Mucosa of rectum (tissue), 2 donors: ENCODE results near the gene NFIX.
"Not testable (repeated sequence)": the region's sequence is repeated elsewhere in the genome, so short reads cannot be mapped to it uniquely, and the experiment has no call there.

Source experiments
- H3K27ac ChIP-seq, 2 donors: one replicate each; pipeline ENCODE4 v1.7.0; 2013; ENCODE audit warnings: inconsistent platforms in 2 of 2, low read depth in 2 of 2, low read length in 2 of 2
- H3K27me3 ChIP-seq, 2 donors: one replicate each; pipeline ENCODE4 v1.7.0; 2013; ENCODE audit warnings: low read length in 2 of 2; ENCODE audit not compliant: control insufficient read depth in 2 of 2, insufficient read depth in 2 of 2
- H3K36me3 ChIP-seq, 2 donors: one replicate each; pipeline ENCODE4 v1.7.0; 2013; ENCODE audit warnings: low read length in 2 of 2; ENCODE audit not compliant: control insufficient read depth in 2 of 2, insufficient read depth in 2 of 2
- H3K4me1 ChIP-seq, 2 donors: one replicate each; pipeline ENCODE4 v1.7.0; 2013; ENCODE audit warnings: low read length in 2 of 2, mild to moderate bottlenecking in 1 of 2; ENCODE audit not compliant: control insufficient read depth in 2 of 2, insufficient read depth in 2 of 2
- H3K4me3 ChIP-seq, 2 donors: one replicate each; pipeline ENCODE4 v1.7.0; 2013; ENCODE audit warnings: low read length in 2 of 2
- H3K9ac ChIP-seq, 2 donors: one replicate each; pipeline ENCODE4 v1.7.0; 2013; ENCODE audit warnings: low read length in 2 of 2, low read depth in 1 of 2, mild to moderate bottlenecking in 1 of 2
- H3K9me3 ChIP-seq, 2 donors: one replicate each; pipeline ENCODE4 v1.7.0; 2013; ENCODE audit warnings: low read length in 2 of 2; ENCODE audit not compliant: control insufficient read depth in 2 of 2
- donor health status: healthy.
- donor health status: Normal muscosa, but diverticular disease.

Gene NFIX

GRCh38 chr19:12952488-12953137 is 42.7 kb upstream of the NFIX start:
- H3K27me3 ChIP-seq, result no peaks in the 10 kb centered on the region
- no peak overlapping the region for H3K27ac ChIP-seq
- peaks cover 38 to 56% of the 10 kb centered on the region in 2 donors for H3K36me3 ChIP-seq
- H3K4me1 ChIP-seq, result peaks cover 18 to 21% of the 10 kb centered on the region in 2 donors
- no peaks in the 10 kb centered on the region for H3K9me3 ChIP-seq
- H3K9ac ChIP-seq, result no peak overlapping the region
- H3K4me3 ChIP-seq, result no peak overlapping the region

DNA sequence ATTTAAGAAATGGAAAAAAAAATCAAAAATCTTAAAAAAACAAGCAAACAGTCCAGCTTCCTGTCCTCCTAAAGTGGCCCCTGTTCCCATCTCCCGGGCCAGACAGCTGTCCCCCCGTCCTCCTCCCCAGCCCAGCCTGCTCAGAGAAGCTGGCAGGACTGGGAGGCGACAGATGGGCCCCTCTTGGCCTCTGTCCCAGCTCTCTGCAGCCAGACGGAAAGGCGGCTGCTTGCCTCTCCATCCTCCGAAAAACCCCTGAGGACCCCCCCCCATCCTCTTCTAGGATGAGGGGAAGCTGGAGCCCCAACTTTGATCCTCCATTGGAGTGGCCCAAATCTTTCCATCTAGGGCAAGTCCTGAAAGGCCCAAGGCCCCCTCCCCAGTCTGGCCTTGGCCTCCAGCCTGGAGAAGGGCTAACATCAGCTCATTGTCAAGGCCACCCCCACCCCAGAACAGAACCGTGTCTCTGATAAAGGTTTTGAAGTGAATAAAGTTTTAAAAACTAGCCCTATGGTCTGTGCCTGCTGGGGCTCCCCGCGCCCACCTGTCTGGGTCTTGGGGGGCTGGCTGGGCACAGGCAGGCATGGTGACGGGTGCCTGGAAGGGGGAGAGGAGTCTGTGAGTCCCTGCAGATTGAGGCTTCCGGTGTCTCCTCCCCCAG is 42.0 kb upstream of the NFIX start:
- Histone ChIP-seq H3K9ac (no peak overlapping the region), H3K27ac (no peak overlapping the region), H3K4me1 (peaks cover 18 to 21% of the 10 kb centered on the region in 2 donors), H3K9me3 (no peaks in the 10 kb centered on the region), H3K27me3 (no peaks in the 10 kb centered on the region), H3K36me3 (peaks cover 31 to 49% of the 10 kb centered on the region in 2 donors), H3K4me3 (no peak overlapping the region)

DNA sequence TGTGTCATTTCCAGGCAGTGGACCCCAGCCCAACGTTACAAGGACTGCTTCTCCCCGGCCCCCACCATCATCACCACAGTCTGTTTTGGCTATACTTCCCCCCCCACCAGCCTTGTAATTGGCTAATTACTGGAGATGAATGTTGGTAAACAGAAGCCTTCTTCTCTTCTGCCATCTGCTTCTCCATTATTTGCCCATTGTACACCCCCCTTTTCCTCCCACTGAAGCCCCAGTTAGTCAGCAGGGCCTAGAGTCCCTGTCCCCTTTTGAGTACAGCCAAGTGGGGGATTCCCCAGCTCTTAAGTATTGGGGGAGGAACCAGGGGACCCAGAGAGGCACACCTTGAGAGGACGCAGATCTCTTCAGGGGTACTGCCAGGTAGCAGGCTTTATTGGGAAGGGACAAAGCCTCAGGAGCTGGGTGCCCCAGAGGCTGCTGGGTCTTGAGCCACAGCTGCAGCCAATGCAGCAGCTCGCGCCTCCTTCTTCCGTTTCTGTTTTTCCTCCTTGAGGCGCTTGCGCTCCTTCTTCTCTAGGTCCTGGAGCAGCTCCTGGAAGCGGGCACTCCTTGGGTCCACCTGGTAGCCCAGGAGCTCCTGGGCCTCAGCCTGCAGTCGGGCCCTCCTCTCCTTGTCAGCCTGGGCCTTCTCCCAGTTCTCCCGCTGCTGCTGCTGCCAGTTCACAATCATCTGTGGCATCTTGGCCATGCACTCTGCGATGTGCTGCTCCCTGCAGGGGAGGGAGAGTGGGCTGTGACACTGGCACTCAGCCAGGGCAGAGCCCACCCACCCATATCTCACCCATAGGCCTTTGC is 41.3 kb upstream of the NFIX start:
- no peak overlapping the region for H3K9ac ChIP-seq
- peaks cover 18 to 21% of the 10 kb centered on the region in 2 donors for H3K4me1 ChIP-seq
- H3K9me3 ChIP-seq, result no peaks in the 10 kb centered on the region
- H3K4me3 ChIP-seq, result no peak overlapping the region
- no peaks in the 10 kb centered on the region for H3K27me3 ChIP-seq
- H3K27ac ChIP-seq, result peak overlapping the region; percentile 39 to 40
- H3K36me3 ChIP-seq, result peaks cover 24 to 42% of the 10 kb centered on the region in 2 donors

DNA sequence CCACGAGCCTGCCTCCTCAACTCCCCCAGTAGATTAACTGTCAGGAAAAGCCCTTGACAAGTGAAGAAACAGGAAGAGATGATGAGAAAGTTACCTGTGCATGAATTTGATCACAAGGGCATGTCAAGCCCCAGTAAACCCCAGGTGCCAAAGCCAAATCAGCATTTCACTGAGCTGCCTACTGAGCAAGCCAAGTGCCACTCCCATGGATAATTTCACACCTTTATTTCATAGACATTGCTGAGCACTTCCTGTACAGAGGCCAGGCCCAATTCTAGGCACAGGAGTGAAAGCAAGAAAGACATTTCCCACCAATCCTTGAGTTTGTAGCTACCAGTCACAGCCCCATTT is 40.7 kb upstream of the NFIX start:
- peaks cover 18 to 36% of the 10 kb centered on the region in 2 donors for H3K36me3 ChIP-seq
- H3K9me3 ChIP-seq, result no peaks in the 10 kb centered on the region
- H3K27ac ChIP-seq, result peak overlapping the region; percentile 39 to 49
- H3K9ac ChIP-seq, result no peak overlapping the region
- H3K4me3 ChIP-seq, result no peak overlapping the region
- no peaks in the 10 kb centered on the region for H3K27me3 ChIP-seq
- peaks cover 18 to 21% of the 10 kb centered on the region in 2 donors for H3K4me1 ChIP-seq

GRCh38 chr19:12955575-12955974 is 39.7 kb upstream of the NFIX start:
- not testable (repeated sequence) for H3K9me3 ChIP-seq, H3K27ac ChIP-seq, H3K27me3 ChIP-seq, H3K9ac ChIP-seq
- Histone ChIP-seq H3K4me1 (peaks cover 18 to 21% of the 10 kb centered on the region in 2 donors), H3K36me3 (peaks cover 12 to 28% of the 10 kb centered on the region in 2 donors), H3K4me3 (peak overlapping the region in 1 of 2 donors; percentile 91)

GRCh38 chr19:12955996-12956395 is 39.3 kb upstream of the NFIX start:
- Histone ChIP-seq H3K9ac (peak overlapping the region in 1 of 2 donors; percentile 93), H3K9me3 (no peaks in the 10 kb centered on the region), H3K36me3 (peaks cover 9 to 24% of the 10 kb centered on the region in 2 donors), H3K4me1 (peaks cover 18 to 21% of the 10 kb centered on the region in 2 donors), H3K27ac (peak overlapping the region in 1 of 2 donors; percentile 1), H3K27me3 (no peaks in the 10 kb centered on the region), H3K4me3 (peak overlapping the region; percentile 91 to 95)

DNA sequence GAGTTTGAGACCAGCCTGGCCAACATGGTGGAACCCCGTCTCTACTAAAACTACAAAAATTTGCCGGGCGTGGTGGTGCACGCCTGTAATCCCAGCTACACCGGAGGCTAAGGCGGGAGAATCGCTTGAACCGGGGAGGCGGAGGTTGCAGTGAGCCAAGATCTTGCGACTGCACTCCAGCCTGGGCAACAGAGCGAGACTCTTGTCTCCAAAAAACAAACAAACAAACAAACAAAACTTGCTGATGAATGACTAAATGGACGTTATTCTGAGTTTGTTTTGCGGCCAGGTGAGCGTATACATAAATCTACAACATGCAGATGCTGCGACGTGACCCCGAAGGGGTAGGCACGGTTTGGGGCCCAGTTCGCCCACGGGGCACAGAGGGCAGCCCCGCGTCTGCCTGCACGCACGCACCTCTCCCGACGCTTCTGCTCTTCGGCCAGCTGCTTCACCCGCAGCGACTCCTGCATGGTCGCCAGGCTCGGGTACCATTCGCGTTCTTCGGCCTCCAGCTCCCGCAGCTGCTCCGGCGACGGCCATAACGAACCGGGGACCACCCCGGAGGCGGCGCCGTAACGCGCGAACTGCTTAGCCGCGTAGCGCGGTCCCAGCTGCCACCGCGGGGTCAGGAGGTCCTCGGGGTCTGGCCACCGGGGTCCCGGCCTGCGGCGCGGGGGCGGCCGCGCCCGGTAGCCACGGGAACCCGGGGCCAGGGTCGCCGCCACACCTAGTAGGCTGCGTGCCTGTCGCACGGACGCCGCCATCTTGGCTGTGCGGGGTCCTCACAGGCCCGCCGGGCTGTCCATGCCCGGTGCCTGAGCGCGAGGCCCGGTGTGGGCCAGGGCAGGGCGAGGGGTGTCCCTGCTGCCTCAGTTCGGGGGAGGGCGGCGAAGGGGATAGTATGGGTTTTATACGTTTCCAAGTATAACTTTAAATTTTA is 38.6 kb upstream of the NFIX start, which contains the start of gene GADD45GIP1:
Gene GADD45GIP1 (minus strand): TSS at position 778 of the 943 bp plus-strand sequence. CDS start 11 bp downstream, at position 767.
- Histone ChIP-seq H3K4me1 (peaks cover 18 to 21% of the 10 kb centered on the region in 2 donors), H3K27ac (peak within 1 kb of the TSS; percentile 80 to 81), H3K9ac (peak within 1 kb of the TSS; percentile 83 to 93), H3K36me3 (peaks cover 6 to 19% of the 10 kb centered on the region in 2 donors), H3K27me3 (no peaks in the 10 kb centered on the region), H3K4me3 (peak within 1 kb of the TSS; percentile 91 to 95), H3K9me3 (no peaks in the 10 kb centered on the region)

DNA sequence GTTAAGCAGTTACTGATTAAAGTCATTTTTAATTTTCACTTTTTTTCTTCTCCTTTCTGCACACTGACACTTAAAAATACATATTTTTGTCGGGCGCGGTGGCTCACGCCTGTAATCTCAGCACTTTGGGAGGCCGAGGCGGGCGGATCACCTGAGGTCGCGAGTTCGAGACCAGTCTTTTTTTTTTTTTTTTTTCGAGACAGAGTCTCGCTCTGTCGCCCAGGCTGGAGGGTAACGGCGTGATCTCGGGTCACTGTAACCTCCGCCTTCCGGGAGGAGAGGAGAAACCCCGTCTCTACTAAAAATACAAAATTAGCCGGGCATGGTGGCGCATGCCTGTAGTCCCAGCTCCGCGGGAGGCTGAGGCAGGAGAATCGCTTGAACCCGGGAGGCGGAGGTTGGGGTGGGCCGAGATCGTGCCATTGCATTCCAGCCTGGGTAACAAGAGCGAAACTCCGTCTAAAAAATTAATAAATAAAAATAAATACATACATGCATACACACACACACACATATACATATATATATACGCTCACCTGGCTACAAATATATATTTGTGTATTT is 37.8 kb upstream of the NFIX start:
- H3K9ac ChIP-seq, result peak overlapping the region; percentile 83 to 93
- H3K9me3 ChIP-seq, H3K27me3 ChIP-seq: not testable (repeated sequence)
- H3K4me1 ChIP-seq, result peaks cover 18 to 21% of the 10 kb centered on the region in 2 donors
- peak overlapping the region; percentile 80 to 81 for H3K27ac ChIP-seq
- peaks cover 3 to 12% of the 10 kb centered on the region in 2 donors for H3K36me3 ChIP-seq
- peak overlapping the region; percentile 91 to 95 for H3K4me3 ChIP-seq

GRCh38 chr19:12959481-12959880 is 35.8 kb upstream of the NFIX start:
- Histone ChIP-seq H3K9me3 (no peaks in the 10 kb centered on the region), H3K36me3 (no peaks in the 10 kb centered on the region), H3K4me1 (peaks cover 9 to 15% of the 10 kb centered on the region in 2 donors), H3K9ac (no peak overlapping the region), H3K27me3 (no peaks in the 10 kb centered on the region), H3K4me3 (no peak overlapping the region), H3K27ac (no peak overlapping the region)
